ENCODE data around the gene TOP2A. TPM values are rescaled to one million over a fixed set of nuclear protein-coding genes. Genes with fewer than 3 reads are reported as not detected.

TOP2A gene
- total RNA-seq, 2 experiments from 2014 or later, result 410 to 416 TPM

DNA sequence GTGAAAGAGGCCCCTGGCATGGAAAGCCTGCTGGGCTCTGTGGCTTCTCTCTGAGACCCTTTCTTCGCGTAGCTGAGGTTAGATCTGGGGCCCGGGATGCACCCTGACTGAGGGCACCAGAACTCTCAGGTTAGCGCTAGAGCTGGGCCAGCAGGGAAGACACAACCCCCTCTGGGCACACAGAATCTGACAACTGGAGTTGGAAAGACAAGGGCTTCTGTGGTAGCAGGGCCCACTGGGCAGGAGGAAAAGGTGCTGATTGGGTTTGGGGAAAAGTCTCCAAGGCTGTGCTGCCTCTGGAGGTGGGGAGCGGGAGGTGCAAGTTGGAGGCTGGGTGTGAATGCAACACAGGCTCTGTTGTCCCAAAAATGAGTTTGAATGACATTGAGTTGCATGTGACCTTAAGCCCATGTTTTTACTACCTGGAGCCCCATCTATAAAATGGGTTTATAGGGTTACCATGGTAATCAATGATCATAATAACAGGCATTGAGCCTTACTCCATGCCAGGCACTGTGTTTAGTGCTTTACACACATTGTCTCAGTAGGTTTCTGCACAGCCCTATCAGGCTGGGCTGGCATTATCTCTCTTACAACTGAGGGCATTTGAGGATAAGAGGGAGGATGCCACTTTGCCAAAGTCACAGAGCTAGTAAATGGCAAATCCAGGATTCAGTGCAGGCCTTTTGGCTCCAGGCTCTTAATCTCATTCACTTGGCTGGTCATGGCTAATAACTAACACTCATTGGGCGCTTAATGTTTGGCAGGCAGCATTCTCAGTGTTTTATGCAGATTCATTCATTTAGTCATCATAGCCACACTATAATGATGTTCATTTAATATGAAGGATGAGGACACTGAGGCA is 16.1 kb upstream of the TOP2A start:
- Mint-ChIP-seq H3K9me3 (no peaks in the 10 kb centered on the region), H3K36me3 (ENCODE audit: low read depth) (no peaks in the 10 kb centered on the region), H3K27me3 (ENCODE audit: low read depth) (no peaks in the 10 kb centered on the region), H3K4me1 (ENCODE audit: low read depth) (peaks cover 7% of the 10 kb centered on the region), H3K4me3 (no peak overlapping the region), H3K27ac (no peak overlapping the region)
- intact Hi-C loops (cut with micrococcal nuclease), result no loop called here
- CTCF ChIA-PET, result interaction anchor here (1.2 to 2.2 kb wide), 5 partner anchors 9 to 18 kb away, joined by 3 to 16 read pairs (median 4); partner anchors contain the start of genes IGFBP4 and TOP2A
- peak; percentile 49 for DNase-seq

DNA sequence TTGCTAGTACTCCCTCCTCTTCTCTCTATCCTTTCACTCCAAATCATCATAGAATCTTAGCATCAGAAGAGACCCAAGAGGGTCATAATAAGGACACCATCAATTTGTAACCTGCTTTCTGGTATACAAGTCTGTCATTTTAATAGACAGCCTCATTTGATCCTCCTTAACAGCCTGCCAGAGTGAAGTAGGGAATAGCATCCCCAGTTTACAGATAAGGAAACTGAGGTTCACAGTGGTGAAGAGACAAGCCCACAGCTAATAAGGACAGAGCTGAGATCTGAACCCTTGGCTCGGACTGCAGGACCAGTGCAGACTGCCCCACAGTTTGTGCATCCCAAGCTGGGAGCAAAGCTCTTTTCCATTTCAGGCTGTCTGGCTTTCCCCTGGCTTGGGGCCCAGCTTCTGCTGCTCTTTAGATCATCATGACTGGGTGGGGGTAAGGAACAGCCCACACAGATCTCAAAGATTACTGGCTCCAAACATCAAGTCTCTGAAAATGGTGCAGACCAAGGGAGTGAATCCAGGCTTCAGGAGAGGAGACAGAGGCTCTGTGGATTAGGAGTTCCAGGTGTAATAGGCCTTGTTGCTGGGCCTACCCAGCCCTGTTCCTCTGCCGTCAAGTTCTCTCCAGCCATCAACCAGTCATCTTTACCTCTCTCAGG is 15.3 kb upstream of the TOP2A start:
- no peaks in the 10 kb centered on the region for H3K27me3 Mint-ChIP-seq (ENCODE audit: low read depth)
- H3K4me3 Mint-ChIP-seq, result no peak overlapping the region
- H3K27ac Mint-ChIP-seq, result no peak overlapping the region
- H3K9me3 Mint-ChIP-seq, result no peaks in the 10 kb centered on the region
- no peaks in the 10 kb centered on the region for H3K36me3 Mint-ChIP-seq (ENCODE audit: low read depth)
- H3K4me1 Mint-ChIP-seq (ENCODE audit: low read depth), result peaks cover 9% of the 10 kb centered on the region
- intact Hi-C loops (cut with micrococcal nuclease), result no loop called here
- no peak for DNase-seq
- CTCF ChIA-PET, result interaction anchor here (0.5 to 2.2 kb wide), 4 partner anchors 8 to 102 kb away, joined by 4 to 16 read pairs (median 4); partner anchors contain the start of gene TOP2A

DNA sequence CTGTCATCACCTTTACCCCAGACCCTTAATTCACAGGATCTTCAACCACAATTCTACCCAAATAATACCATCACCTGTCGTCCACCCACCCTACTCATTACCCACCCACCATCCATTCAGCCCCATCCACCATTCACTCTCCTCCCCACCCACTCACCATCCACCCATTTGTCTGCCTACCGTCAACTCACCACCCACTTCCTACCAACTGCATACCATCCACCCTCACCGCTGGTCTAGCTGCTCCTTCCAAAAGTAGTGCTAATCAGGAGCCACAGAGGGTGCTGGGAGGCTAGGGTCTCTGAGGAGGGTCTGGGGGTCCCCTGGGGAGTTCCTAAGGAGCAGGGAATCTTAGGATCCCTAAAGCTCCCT is 13.5 kb upstream of the TOP2A start:
- Mint-ChIP-seq H3K4me3 (no peak overlapping the region), H3K27ac (no peak overlapping the region), H3K36me3 (ENCODE audit: low read depth) (no peaks in the 10 kb centered on the region), H3K27me3 (ENCODE audit: low read depth) (no peaks in the 10 kb centered on the region), H3K4me1 (ENCODE audit: low read depth) (peaks cover 26% of the 10 kb centered on the region), H3K9me3 (no peaks in the 10 kb centered on the region)
- intact Hi-C loops (cut with micrococcal nuclease), result no loop called here
- CTCF ChIA-PET, result interaction anchor here (0.9 to 2.0 kb wide), 3 partner anchors 14 to 102 kb away, joined by 3 to 5 read pairs (median 5); partner anchors contain the start of gene TOP2A
- DNase-seq, result no peak

DNA sequence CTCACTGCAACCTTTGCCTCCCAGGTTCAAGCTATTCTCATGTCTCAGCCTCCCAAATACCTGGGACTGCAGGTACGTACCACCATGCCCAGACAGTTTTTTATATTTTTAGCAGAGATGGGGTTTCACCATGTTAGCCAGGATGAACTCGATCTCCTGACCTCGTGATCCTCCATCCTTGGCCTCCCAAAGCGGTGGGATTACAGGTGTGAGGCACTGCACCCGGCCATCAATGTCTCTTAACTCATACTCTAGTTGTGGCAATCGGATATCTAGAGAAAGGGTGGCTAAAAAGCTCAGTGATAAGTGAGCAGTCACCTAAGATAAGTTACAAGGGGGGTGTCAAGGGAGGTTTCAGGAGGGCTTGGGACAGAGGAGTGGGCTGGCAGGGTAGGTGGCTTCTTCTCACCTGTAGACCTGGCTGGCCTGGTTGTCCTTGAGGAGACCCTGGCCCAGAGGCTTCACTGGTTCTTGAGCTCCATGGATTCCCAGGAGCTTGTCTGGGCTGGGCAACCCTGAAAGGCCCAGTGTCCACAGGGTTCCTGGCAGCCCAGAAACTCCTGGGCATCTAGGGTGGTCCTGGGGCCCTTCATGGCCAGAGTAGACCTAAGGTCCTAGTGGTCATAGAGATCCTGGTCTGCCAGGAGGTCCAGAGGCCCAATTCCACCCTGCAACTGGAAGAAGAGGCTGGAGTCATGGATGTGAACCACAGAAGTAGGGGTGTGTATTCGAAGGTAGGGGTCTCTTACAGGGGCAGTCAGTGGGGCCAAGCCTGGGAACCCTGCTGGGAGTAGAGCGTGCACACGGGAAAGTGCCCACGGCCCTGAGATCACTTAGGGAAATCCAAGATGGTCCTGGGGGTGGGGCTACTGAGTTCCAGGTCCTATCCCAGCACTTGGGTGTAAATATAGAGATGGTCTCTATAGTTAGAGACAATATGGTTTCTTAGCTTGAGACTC is 12.9 kb upstream of the TOP2A start:
- intact Hi-C loops (cut with micrococcal nuclease), result no loop called here
- H3K9me3 Mint-ChIP-seq, result no peaks in the 10 kb centered on the region
- peaks cover 33% of the 10 kb centered on the region for H3K4me1 Mint-ChIP-seq (ENCODE audit: low read depth)

DNA sequence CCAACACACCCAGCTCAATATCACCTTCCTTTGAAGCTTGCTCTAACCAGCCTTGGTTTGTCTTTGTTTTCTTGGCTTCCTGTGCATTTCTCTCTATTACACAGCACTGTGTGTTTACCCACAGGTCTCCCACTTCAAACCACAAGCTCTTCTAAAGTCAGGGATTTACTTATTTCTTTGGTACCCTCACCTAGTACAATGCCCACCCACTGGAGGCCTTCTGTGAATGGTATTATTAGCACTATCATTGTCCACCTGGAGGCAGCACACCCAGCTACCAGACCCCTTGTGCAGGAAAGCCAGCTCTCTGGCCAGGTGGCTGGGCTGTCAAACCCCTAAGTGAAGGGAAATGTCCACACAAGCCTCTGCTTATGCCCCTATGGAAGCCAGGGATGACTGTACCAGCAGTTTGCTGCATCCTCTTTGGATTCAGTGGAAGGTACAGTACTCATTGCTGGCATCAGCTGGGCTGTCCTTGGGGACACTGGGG is 9.4 kb upstream of the TOP2A start:
- Mint-ChIP-seq H3K27ac (no peak overlapping the region), H3K27me3 (ENCODE audit: low read depth) (no peaks in the 10 kb centered on the region), H3K9me3 (no peaks in the 10 kb centered on the region), H3K36me3 (ENCODE audit: low read depth) (no peaks in the 10 kb centered on the region), H3K4me3 (no peak overlapping the region), H3K4me1 (ENCODE audit: low read depth) (peaks cover 34% of the 10 kb centered on the region)
- DNase-seq, result peak; percentile 18
- intact Hi-C loops (cut with micrococcal nuclease), result no loop called here
- CTCF ChIA-PET, result interaction anchor here (0.5 to 1.5 kb wide), 12 partner anchors 10 to 188 kb away, joined by 3 to 7 read pairs (median 4); partner anchors contain the start of gene IGFBP4

More for the DNA sequence above, 12.9 kb upstream of the TOP2A start:
- H3K4me3 Mint-ChIP-seq, result no peak overlapping the region
- H3K36me3 Mint-ChIP-seq (ENCODE audit: low read depth), result no peaks in the 10 kb centered on the region
- no peaks in the 10 kb centered on the region for H3K27me3 Mint-ChIP-seq (ENCODE audit: low read depth)
- DNase-seq, result no peak
- H3K27ac Mint-ChIP-seq, result no peak overlapping the region
- CTCF ChIA-PET, result interaction anchor here (0.9 to 2.0 kb wide), 3 partner anchors 13 to 103 kb away, joined by 3 to 5 read pairs (median 5); partner anchors contain the start of gene TOP2A

DNA sequence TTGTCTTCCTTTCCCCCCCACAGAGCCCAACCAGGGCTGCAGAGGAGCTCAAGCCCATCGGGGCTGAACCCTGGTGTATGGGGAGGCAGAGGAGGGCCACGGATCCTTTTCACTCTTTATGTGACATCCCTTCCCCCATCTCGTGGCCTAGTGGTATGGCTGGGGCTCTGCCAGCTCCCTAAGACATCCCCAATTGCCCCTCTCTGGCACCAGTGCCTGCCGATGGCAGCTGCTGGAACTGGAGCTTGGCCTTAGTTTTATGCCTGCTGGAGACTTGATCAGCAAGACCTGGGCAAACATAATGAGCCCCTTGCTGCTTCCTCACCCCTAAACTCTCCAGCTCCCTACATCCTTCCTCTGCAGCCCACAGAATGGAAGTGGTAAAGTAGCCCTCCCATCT is 8.0 kb upstream of the TOP2A start:
- H3K36me3 Mint-ChIP-seq (ENCODE audit: low read depth), result no peaks in the 10 kb centered on the region
- intact Hi-C loops (cut with micrococcal nuclease), result no loop called here
- H3K4me1 Mint-ChIP-seq (ENCODE audit: low read depth), result peaks cover 34% of the 10 kb centered on the region
- CTCF ChIA-PET, result interaction anchor here (0.7 to 2.4 kb wide), 5 partner anchors 8 to 135 kb away, joined by 3 to 16 read pairs (median 3); no protein-coding TSS in a partner anchor
- no peak overlapping the region for H3K27ac Mint-ChIP-seq
- no peak for DNase-seq
- H3K27me3 Mint-ChIP-seq (ENCODE audit: low read depth), result no peaks in the 10 kb centered on the region
- H3K9me3 Mint-ChIP-seq, result no peaks in the 10 kb centered on the region
- no peak overlapping the region for H3K4me3 Mint-ChIP-seq

DNA sequence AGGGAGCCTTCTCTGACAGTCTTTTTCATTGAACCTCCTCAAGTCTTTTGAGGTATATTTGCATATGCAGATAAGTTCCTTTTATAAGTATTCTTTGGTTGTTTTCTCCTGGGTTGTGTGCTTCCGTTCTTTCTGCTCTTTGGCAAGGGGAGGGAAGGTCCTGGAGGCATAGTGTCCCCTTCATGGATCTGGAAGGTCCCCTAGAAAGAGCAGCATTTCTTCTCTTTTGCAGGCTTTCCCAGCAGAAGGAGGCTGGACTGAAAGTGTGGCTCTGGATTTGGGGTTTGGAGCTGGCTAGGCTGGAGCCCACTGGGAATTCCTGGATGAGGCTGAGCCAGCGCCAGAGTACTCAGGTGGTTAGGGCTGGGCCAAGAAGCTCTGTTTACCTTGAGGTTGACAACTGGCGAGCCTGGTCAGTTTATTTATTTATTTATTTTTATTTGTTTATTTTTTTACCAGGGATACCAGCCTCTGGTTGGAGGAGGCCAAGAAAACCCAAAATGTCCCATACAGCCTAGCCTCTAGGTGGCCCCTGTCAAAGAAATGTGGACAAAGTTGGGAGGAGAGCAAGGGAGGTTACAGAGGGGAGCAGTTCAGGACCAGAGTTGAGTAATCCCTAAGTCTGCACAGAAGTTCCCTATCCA is 5.4 kb upstream of the TOP2A start:
- no peaks in the 10 kb centered on the region for H3K27me3 Mint-ChIP-seq (ENCODE audit: low read depth)
- H3K4me1 Mint-ChIP-seq (ENCODE audit: low read depth), result peaks cover 48% of the 10 kb centered on the region
- CTCF ChIA-PET, result no interaction called here
- intact Hi-C loops (cut with micrococcal nuclease), result no loop called here
- no peak overlapping the region for H3K4me3 Mint-ChIP-seq
- H3K36me3 Mint-ChIP-seq (ENCODE audit: low read depth), result no peaks in the 10 kb centered on the region
- no peak overlapping the region for H3K27ac Mint-ChIP-seq
- no peaks in the 10 kb centered on the region for H3K9me3 Mint-ChIP-seq
- DNase-seq, result no peak

DNA sequence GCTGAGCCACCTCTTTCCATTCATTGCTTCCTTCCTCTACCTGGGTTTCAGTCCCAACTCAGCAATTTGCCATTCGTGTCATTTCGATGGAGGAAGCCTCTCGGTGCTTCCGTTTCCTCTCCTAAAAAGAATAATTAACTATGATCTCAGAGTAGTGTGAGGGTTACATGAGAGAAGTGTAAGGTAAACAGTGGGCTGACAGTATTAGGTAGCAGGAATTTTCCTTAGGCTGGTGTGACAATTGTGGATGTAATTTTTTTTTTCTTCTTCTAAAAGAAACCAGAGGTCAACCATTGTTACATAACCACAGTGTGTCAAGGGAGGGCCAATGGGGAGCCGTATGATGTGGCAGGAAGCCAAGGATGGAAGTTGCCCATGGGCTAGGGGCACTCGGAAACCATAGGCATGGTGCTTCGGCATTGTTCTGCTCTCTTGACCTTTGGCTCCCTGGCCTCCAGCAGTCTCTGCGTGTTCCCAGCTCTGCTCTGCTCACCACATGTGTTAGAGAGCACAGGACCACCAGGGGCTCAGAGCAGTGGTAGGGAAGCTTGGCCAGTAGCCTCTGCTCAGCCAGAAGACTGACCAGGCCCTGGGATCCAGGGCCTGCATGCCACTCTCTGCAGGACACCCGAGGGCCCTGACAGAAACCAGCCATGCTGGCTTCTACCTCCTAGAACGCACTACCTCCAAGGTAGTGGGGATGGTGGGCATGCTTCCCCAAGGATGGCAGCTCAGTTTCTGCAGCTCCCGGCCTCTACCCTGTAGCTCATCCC is 2.0 kb upstream of the TOP2A start:
- Mint-ChIP-seq H3K27me3 (ENCODE audit: low read depth) (peaks cover 2% of the 10 kb centered on the region), H3K9me3 (no peaks in the 10 kb centered on the region), H3K4me3 (peak overlapping the region; percentile 37), H3K36me3 (ENCODE audit: low read depth) (peaks cover 19% of the 10 kb centered on the region), H3K27ac (no peak overlapping the region), H3K4me1 (ENCODE audit: low read depth) (peaks cover 28% of the 10 kb centered on the region)
- peak; percentile 30 for DNase-seq
- CTCF ChIA-PET, result interaction anchor here (1.3 to 8.7 kb wide), 4 partner anchors 9 to 114 kb away, joined by 3 to 81 read pairs (median 5); no protein-coding TSS in a partner anchor
- intact Hi-C loops (cut with micrococcal nuclease), result no loop called here

DNA sequence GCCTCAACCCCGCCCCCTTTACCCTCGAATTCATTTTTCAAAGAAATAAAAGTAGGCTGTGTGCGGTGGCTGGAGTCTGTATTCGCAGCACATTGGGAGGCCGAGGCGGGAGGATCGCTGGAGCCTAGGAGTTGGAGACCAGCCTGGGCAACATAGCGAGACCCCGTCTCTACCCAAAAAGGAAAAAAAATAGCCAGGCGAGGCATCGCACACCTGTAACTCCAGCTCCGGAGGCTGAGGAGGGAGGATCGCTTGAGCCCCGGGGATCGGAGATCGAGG is 671 bp upstream of the TOP2A start:
- H3K27me3 Mint-ChIP-seq (ENCODE audit: low read depth), result peaks cover 2% of the 10 kb centered on the region
- intact Hi-C loops (cut with micrococcal nuclease), result loop anchor here (1.0 kb wide), 2 partner anchors 115 to 143 kb away; no protein-coding TSS in a partner anchor
- H3K4me3 Mint-ChIP-seq, result peak overlapping the region; percentile 98
- no peak for DNase-seq
- H3K27ac Mint-ChIP-seq, result peak overlapping the region; percentile 90
- peaks cover 26% of the 10 kb centered on the region for H3K4me1 Mint-ChIP-seq (ENCODE audit: low read depth)
- H3K9me3 Mint-ChIP-seq, result no peaks in the 10 kb centered on the region
- H3K36me3 Mint-ChIP-seq (ENCODE audit: low read depth), result peaks cover 22% of the 10 kb centered on the region
- CTCF ChIA-PET, result interaction anchor here (0.6 to 8.7 kb wide), 18 partner anchors 11 to 197 kb away, joined by 3 to 81 read pairs (median 4); partner anchors contain the start of gene IGFBP4

DNA sequence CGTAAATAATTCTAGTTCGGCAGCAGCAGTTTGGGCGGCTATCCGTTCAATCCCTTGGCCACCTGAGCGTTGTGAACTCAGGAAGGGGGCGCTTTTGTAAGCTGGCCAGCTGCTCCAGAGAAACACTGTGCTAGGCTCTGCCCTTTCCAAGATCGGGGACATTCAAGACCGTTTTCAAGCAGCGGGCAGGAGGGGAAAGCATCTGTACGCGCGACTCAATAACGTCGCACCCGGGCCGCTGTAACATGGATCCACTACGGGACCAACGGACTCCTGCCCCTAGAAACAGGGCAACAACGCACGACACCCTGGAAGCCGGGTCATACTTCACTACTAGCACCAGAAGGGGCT is 463 bp downstream of the TOP2A start:
- peaks cover 26% of the 10 kb centered on the region for H3K4me1 Mint-ChIP-seq (ENCODE audit: low read depth)
- H3K36me3 Mint-ChIP-seq (ENCODE audit: low read depth), result peaks cover 32% of the 10 kb centered on the region
- H3K9me3 Mint-ChIP-seq, result no peaks in the 10 kb centered on the region
- H3K4me3 Mint-ChIP-seq, result peak overlapping the region; percentile 98
- CTCF ChIA-PET, result interaction anchor here (1.0 to 8.7 kb wide), 14 partner anchors 10 to 146 kb away, joined by 3 to 81 read pairs (median 4); no protein-coding TSS in a partner anchor
- intact Hi-C loops (cut with micrococcal nuclease), result loop anchor here (1.0 to 2.0 kb wide), 2 partner anchors 28 to 64 kb away; no protein-coding TSS in a partner anchor
- peak overlapping the region; percentile 90 for H3K27ac Mint-ChIP-seq
- H3K27me3 Mint-ChIP-seq (ENCODE audit: low read depth), result peaks cover 2% of the 10 kb centered on the region
- DNase-seq, result no peak
